HG02981 (cell line): Measurements from ENCODE around the gene WWOX.

ENCODE experiments used
- ATAC-seq: cut with Tn5 transposase; IDR thresholded peaks from one replicate; pipeline ENCODE4 v1.9.1; 2021; ENCODE audit warnings: mild to moderate bottlenecking, moderate library complexity; ENCODE audit not compliant: unreplicated experiment

Gene WWOX

GRCh38 chr16:78703936-78704335 is 604.5 kb downstream of the WWOX start:
- ATAC-seq: no peak

- ATAC-seq: no peak
Measured at GRCh38 chr16:78704416-78704815, 605.0 kb downstream of the WWOX start.

- no peak for ATAC-seq
Measured at GRCh38 chr16:78705694-78706093, 606.2 kb downstream of the WWOX start.

- ATAC-seq: no peak
Measured at GRCh38 chr16:78706637-78707036, 607.2 kb downstream of the WWOX start.

GRCh38 chr16:78709137-78709884 is 609.9 kb downstream of the WWOX start:
- no peak for ATAC-seq

GRCh38 chr16:78715106-78715505 is 615.7 kb downstream of the WWOX start:
- no peak for ATAC-seq

GRCh38 chr16:78715673-78716072 is 616.2 kb downstream of the WWOX start:
- no peak for ATAC-seq

GRCh38 chr16:78718141-78718540 is 618.7 kb downstream of the WWOX start:
- ATAC-seq: no peak

- ATAC-seq: no peak
Measured at GRCh38 chr16:78720416-78720815, 621.0 kb downstream of the WWOX start.

GRCh38 chr16:78727536-78727935 is 628.1 kb downstream of the WWOX start:
- ATAC-seq: no peak

- peak; percentile 56 for ATAC-seq
Measured at GRCh38 chr16:78729687-78730086, 630.2 kb downstream of the WWOX start.

- no peak for ATAC-seq
Measured at GRCh38 chr16:78731785-78732184, 632.3 kb downstream of the WWOX start.

- no peak for ATAC-seq
Measured at GRCh38 chr16:78732696-78733095, 633.2 kb downstream of the WWOX start.

GRCh38 chr16:78735337-78735736 is 635.9 kb downstream of the WWOX start:
- ATAC-seq: no peak

GRCh38 chr16:78737630-78738029 is 638.2 kb downstream of the WWOX start:
- no peak for ATAC-seq

- no peak for ATAC-seq
Measured at GRCh38 chr16:78738557-78738956, 639.1 kb downstream of the WWOX start.

GRCh38 chr16:78740269-78740668 is 640.8 kb downstream of the WWOX start:
- ATAC-seq: no peak

GRCh38 chr16:78742501-78743283 is 643.2 kb downstream of the WWOX start:
- peak; percentile 95 for ATAC-seq

- no peak for ATAC-seq
Measured at GRCh38 chr16:78743556-78743955, 644.1 kb downstream of the WWOX start.

GRCh38 chr16:78744099-78744498 is 644.6 kb downstream of the WWOX start:
- ATAC-seq: no peak

GRCh38 chr16:78744796-78745107 is 645.3 kb downstream of the WWOX start:
- ATAC-seq: no peak
